ENCODE data around the gene FOXL2. TPM values are rescaled to one million over a fixed set of nuclear protein-coding genes. Genes with fewer than 3 reads are reported as not detected.

FOXL2 gene
- polyA plus RNA-seq, 1 of the 3 experiments (the other 2 are of a cell fraction), result not detected

GRCh38 chr3:138912237-138912636 is 34.7 kb downstream of the FOXL2 start:
- 94% methylated on average over 4 of the region's 4 CpGs for WGBS (ENCODE audit: low lambda C conversion rate)
- Histone ChIP-seq H3K4me2 (no peak overlapping the region), H3K9me3 (no peaks in the 10 kb centered on the region), H3K9ac (no peak overlapping the region), H3K27ac (ENCODE audit: low read depth in 2 of 2, low read length in 1 of 2) (no peak overlapping the region), H3K27me3 (ENCODE audit: insufficient read depth) (no peaks in the 10 kb centered on the region), H3K9me2 (no peaks in the 10 kb centered on the region), H3F3A (replicated peaks; ENCODE audit: insufficient read depth) (no peaks in the 10 kb centered on the region), H2AFZ (ENCODE audit: low read depth) (no peak overlapping the region), H3K36me3 (replicated peaks in 1 of 2; ENCODE audit: control insufficient read depth in 1 of 2, insufficient read depth in 2 of 2, low read length in 1 of 2) (no peaks in the 10 kb centered on the region), H4K20me1 (ENCODE audit: insufficient read depth) (no peaks in the 10 kb centered on the region), H3K4me3 (ENCODE audit: low read depth in 2 of 2, low read length in 1 of 2) (no peak overlapping the region), H3K4me1 (ENCODE audit: control insufficient read depth in 1 of 2, insufficient read depth in 2 of 2, low read depth in 1 of 2, low read length in 1 of 2) (peaks cover 0 to 3% of the 10 kb centered on the region in 2 experiments; a peak in 1 of 4 replicates), H3K79me2 (ENCODE audit: insufficient read depth) (no peaks in the 10 kb centered on the region)
- POLR2A ChIA-PET, result no interaction called here
- CTCF ChIA-PET, result interaction anchor here (0.7 to 15.8 kb wide), 6 partner anchors 11 to 433 kb away, joined by 3 to 298 read pairs (median 16); partner anchors contain the start of gene CEP70
- TF ChIP-seq NRF1 (IDR thresholded peaks at IDR 0.05; ENCODE audit: low read depth, low read length), result no peak
- no peak for TF ChIP-seq GABPA (IDR thresholded peaks at IDR 0.05; ENCODE audit: low read depth)
- no peak for TF ChIP-seq FOSL2 (IDR thresholded peaks at IDR 0.05; ENCODE audit: borderline replicate concordance, low read depth)
- TF ChIP-seq, protein P1, sequence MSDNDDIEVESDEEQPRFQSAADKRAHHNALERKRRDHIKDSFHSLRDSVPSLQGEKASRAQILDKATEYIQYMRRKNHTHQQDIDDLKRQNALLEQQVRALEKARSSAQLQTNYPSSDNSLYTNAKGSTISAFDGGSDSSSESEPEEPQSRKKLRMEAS (IDR thresholded peaks at IDR 0.05; ENCODE audit: low read depth), result no peak
- TF ChIP-seq, protein P2, sequence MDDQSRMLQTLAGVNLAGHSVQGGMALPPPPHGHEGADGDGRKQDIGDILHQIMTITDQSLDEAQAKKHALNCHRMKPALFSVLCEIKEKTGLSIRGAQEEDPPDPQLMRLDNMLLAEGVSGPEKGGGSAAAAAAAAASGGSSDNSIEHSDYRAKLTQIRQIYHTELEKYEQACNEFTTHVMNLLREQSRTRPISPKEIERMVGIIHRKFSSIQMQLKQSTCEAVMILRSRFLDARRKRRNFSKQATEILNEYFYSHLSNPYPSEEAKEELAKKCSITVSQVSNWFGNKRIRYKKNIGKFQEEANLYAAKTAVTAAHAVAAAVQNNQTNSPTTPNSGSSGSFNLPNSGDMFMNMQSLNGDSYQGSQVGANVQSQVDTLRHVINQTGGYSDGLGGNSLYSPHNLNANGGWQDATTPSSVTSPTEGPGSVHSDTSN (IDR thresholded peaks at IDR 0.05), result no peak
- TF ChIP-seq CHD2 (IDR thresholded peaks at IDR 0.05; ENCODE audit: low read length, partially characterized antibody), result no peak
- no peak for TF ChIP-seq YY1 (IDR thresholded peaks at IDR 0.05; ENCODE audit: low read depth)
- no peak for TF ChIP-seq RFX5 (IDR thresholded peaks at IDR 0.05; ENCODE audit: low read length)
- TF ChIP-seq, protein P3, sequence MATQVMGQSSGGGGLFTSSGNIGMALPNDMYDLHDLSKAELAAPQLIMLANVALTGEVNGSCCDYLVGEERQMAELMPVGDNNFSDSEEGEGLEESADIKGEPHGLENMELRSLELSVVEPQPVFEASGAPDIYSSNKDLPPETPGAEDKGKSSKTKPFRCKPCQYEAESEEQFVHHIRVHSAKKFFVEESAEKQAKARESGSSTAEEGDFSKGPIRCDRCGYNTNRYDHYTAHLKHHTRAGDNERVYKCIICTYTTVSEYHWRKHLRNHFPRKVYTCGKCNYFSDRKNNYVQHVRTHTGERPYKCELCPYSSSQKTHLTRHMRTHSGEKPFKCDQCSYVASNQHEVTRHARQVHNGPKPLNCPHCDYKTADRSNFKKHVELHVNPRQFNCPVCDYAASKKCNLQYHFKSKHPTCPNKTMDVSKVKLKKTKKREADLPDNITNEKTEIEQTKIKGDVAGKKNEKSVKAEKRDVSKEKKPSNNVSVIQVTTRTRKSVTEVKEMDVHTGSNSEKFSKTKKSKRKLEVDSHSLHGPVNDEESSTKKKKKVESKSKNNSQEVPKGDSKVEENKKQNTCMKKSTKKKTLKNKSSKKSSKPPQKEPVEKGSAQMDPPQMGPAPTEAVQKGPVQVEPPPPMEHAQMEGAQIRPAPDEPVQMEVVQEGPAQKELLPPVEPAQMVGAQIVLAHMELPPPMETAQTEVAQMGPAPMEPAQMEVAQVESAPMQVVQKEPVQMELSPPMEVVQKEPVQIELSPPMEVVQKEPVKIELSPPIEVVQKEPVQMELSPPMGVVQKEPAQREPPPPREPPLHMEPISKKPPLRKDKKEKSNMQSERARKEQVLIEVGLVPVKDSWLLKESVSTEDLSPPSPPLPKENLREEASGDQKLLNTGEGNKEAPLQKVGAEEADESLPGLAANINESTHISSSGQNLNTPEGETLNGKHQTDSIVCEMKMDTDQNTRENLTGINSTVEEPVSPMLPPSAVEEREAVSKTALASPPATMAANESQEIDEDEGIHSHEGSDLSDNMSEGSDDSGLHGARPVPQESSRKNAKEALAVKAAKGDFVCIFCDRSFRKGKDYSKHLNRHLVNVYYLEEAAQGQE (IDR thresholded peaks at IDR 0.05; ENCODE audit: low read depth, low read length), result no peak
- no peak for TF ChIP-seq MEF2A (IDR thresholded peaks at IDR 0.05; ENCODE audit: borderline replicate concordance, low read depth)
- no peak for TF ChIP-seq TCF12 (IDR thresholded peaks at IDR 0.05)
- TF ChIP-seq ZBTB33 (IDR thresholded peaks at IDR 0.05; ENCODE audit: borderline replicate concordance, low read depth), result no peak
- TF ChIP-seq USF1 (IDR thresholded peaks at IDR 0.05; ENCODE audit: borderline replicate concordance, low read depth), result no peak
- TF ChIP-seq EP300 (IDR thresholded peaks at IDR 0.05; ENCODE audit: borderline replicate concordance in 1 of 2, low read depth in 1 of 2, low read length in 1 of 2), result no peak
- DNase-seq, result no peak
